ENCODE results near the gene MECP2.

MECP2 gene

GRCh38 chrX:154048398-154048797 is 49.1 kb downstream of the MECP2 start:
- DNase-seq (ENCODE audit: extremely low read depth, low read depth) = no peak
- no peak overlapping the region for H3K4me3 ChIP-seq (replicated peaks; ENCODE audit: low read depth, low read length)
- no peak for TF ChIP-seq CTCF (IDR thresholded peaks at IDR 0.05; ENCODE audit: low read depth, low read length, missing control alignments)

GRCh38 chrX:154046940-154047610 is 50.4 kb downstream of the MECP2 start:
- DNase-seq (ENCODE audit: extremely low read depth, low read depth) = no peak
- H3K4me3 ChIP-seq (replicated peaks; ENCODE audit: low read depth, low read length) = no peak overlapping the region

GRCh38 chrX:154046031-154046781 is 51.3 kb downstream of the MECP2 start:
- no peak overlapping the region for H3K4me3 ChIP-seq (replicated peaks; ENCODE audit: low read depth, low read length)
- no peak for TF ChIP-seq CTCF (IDR thresholded peaks at IDR 0.05; ENCODE audit: low read depth, low read length, missing control alignments)
- DNase-seq (ENCODE audit: extremely low read depth, low read depth) = no peak

More at GRCh38 chrX:154046940-154047610, 50.4 kb downstream of the MECP2 start:
- TF ChIP-seq CTCF (IDR thresholded peaks at IDR 0.05; ENCODE audit: low read depth, low read length, missing control alignments) = no peak

GRCh38 chrX:154044091-154044490 is 53.4 kb downstream of the MECP2 start:
- TF ChIP-seq CTCF (IDR thresholded peaks at IDR 0.05; ENCODE audit: low read depth, low read length, missing control alignments) = no peak
- no peak for DNase-seq (ENCODE audit: extremely low read depth, low read depth)
- H3K4me3 ChIP-seq (replicated peaks; ENCODE audit: low read depth, low read length) = no peak overlapping the region

GRCh38 chrX:154043003-154043763 is 54.3 kb downstream of the MECP2 start:
- no peak overlapping the region for H3K4me3 ChIP-seq (replicated peaks; ENCODE audit: low read depth, low read length)
- TF ChIP-seq CTCF (IDR thresholded peaks at IDR 0.05; ENCODE audit: low read depth, low read length, missing control alignments) = no peak
- no peak for DNase-seq (ENCODE audit: extremely low read depth, low read depth)

- DNase-seq (ENCODE audit: extremely low read depth, low read depth) = no peak
- H3K4me3 ChIP-seq (replicated peaks; ENCODE audit: low read depth, low read length) = no peak overlapping the region
- no peak for TF ChIP-seq CTCF (IDR thresholded peaks at IDR 0.05; ENCODE audit: low read depth, low read length, missing control alignments)
Observed at GRCh38 chrX:154040863-154041262, 56.7 kb downstream of the MECP2 start.
